ENCODE data around the gene KLHL8. TPM values are rescaled to one million over a fixed set of nuclear protein-coding genes. Genes with fewer than 3 reads are reported as not detected.
"Not testable (repeated sequence)": the region's sequence is repeated elsewhere in the genome, so short reads cannot be mapped to it uniquely, and the experiment has no call there.

KLHL8 gene
- total RNA-seq, 2 donors from 2014 or later: 10.6 to 11.8 TPM

DNA sequence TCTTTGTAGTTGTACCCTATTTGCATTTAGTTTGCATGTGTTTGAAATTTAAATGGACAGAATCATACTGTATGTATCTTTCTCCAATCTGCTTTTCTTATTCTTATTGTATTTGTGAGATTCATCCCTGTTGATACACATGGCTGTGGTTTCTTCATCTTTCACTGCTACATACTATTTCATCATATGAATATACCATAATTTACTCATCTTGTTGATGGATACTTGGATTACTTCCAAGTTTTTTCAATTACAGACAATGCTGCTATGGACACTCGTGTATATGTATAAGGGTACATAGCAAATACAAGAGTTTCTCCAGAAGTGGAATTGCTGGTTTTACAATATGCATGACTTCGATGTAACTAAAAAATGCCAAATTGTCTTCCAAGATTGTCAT is 11.8 kb upstream of the KLHL8 start:
- no peak for DNase-seq
- intact Hi-C loops (cut with DNase I): no loop called here
- no peak for ATAC-seq

DNA sequence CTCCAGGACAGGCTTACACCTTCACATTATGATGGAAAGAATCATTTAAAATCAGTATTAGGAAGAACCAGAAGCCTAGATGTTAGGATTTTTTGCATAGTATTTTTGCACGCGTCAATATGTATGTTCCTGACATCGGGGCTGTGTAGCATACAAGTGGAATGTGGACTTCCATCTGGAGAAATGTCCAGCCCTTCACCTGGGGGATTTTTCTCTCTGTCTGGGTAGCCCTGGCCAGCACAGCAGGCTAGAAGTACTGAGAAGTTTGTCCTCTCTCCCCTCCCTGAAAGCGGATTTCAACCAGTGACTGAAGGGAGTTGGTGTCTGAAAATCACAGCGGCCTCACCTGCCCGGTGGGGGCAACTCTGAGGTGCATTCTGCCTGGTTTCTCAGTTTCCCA is 10.4 kb upstream of the KLHL8 start:
- intact Hi-C loops (cut with DNase I): no loop called here

DNA sequence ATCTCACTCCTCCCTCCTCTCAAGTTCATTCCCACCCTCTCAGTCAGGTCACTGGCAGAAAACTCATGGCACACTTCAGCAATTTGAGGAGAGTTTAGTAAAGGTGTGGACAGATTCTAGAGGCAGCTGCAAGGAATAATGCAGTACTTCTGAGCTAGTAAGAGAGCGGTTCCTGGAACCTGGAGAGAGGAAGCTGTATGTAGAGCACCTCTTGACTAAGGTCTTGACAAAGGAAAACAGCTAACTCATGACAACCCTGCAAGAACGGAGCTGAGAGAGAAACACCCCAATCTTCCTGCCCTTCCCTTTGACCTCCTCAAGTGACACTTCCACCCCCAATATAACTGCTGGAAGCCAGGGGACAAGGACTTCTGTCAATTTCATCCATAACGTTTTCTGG is 9.6 kb upstream of the KLHL8 start:
- ATAC-seq (no peak), DNase-seq (no peak)
- intact Hi-C loops (cut with DNase I): no loop called here

More for the DNA sequence above, 10.4 kb upstream of the KLHL8 start:
- DNase-seq (no peak), ATAC-seq (no peak)

DNA sequence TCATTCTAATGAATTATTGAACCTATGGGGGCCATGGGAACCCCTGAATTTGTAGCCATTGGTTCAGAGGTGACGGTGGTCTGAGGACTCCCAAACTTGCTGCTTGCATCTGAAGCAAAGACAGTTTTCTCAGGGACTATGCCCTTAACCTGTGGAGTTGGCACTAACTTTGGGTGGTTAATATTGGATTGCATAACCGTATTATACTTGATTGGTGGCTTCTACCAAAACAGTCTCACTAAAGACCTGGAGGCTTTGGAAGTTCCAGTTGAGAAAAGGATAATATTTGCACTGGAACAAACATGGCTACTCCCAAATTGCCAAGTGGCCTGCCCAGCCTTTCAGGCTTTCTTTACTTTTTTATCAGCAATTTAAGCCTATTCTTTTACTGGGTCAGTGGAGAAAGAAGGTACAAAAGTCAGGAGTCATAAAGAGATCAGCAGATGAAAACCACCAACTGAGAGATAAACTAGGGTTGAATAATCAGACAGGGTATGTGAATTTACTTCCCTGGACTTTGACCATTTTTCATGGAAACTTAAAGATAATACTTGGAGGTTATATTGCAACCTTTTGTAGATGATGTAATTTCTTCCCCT is 7.9 kb upstream of the KLHL8 start:
- DNase-seq (no peak), ATAC-seq (no peak)
- intact Hi-C loops (cut with DNase I): no loop called here

DNA sequence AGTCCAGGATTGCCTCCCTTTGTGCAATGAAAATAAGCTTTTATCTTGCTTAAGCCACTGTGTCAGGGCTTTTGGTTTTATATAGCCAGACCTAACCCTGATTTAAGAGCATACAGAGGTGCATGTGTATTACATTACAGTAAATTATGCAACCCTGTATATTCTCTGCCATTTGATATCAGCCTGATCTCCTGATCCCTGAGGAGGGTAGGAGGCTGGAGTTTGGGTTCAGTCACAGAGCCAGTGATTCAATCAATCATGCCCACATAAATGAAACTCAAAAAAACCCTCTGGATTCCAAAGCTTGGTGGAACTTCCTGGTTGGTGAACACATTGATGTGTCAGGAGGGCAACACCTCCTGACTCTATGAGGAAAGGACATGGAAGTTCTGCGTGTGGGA is 7.3 kb upstream of the KLHL8 start:
- no peak for ATAC-seq
- DNase-seq: no peak
- intact Hi-C loops (cut with DNase I): no loop called here

DNA sequence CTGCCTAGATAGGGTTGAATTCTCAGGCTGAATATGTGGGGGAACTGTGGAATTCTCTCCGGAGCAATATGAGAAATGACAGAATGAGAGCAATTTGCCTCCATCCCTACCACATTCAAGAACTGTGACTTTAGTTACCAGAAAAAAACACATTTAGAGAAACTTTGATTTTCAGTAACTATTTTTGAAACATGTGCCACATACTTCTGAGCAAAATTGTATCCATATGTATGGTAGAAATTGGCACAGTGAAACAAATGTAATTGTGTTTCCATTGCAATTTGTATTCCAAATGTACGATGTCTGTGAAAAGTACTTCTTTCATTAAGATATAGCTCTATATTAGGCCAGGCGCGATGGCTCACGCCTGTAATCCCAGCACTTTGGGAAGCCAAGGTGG is 5.5 kb upstream of the KLHL8 start:
- ATAC-seq: no peak
- no peak for DNase-seq
- intact Hi-C loops (cut with DNase I): no loop called here

DNA sequence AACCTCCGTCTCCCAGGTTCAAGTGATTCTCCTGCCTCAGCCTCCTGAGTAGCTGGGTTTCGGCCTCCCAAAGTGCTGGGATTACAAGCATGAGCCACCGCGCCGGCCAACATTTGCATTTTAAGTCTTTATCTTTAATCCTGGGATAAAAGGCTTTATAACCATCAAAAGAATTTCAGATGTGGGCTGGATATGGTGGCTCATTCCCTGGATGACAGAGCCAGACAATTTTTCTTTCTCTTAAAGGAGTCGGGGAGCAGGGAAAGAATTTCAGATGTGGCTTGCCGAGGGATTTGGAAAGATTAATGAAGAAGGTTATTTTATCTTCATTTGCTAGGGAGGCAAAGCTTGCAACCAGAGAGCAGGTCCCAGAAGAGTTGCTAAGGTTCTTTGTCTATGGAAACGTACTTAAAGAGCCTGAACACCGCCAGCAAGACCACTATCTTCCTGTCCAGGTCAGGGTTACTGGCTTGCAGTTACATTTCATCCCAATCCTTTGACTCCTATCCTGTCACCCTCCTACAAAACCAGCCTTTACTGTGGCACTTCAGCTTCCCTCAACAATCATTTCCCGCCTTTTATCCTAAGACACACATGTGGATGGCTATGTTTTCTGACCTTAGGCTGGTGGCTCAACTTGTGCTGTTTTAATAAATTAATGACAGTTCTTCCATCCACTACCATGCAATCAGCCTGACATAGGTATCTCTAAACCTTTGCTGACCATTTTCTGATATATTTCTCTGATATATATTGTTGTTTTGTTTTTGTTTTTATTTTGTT is 3.9 kb upstream of the KLHL8 start:
- DNase-seq: no peak
- ATAC-seq: no peak
- intact Hi-C loops (cut with DNase I): no loop called here

DNA sequence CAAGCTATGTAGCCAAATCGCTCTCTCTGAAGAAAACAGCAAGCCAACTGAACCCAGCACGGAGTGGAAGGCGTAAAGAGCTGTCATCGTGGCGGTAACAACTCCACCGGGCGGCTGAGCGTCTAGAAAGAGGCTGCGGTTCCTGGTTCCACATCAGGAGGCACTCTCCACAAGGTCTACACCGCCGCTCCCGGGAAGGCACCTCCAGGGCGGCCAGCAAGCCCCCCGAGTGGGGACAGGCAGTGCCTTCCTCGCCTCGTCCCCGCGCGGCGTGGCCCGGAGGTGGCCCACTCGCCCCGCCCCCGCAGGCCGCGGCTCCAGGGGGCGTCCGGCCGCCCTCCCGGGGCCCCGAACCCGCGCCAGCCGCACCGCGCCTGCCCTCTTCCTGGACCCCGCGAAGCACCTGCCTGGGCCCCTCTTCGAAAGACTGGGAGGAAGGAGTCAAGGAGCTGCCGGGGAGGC is 755 bp downstream of the KLHL8 start:
- peak; percentile 58 for DNase-seq
- ATAC-seq: peak; percentile 32 to 45
- intact Hi-C loops (cut with DNase I): no loop called here

DNA sequence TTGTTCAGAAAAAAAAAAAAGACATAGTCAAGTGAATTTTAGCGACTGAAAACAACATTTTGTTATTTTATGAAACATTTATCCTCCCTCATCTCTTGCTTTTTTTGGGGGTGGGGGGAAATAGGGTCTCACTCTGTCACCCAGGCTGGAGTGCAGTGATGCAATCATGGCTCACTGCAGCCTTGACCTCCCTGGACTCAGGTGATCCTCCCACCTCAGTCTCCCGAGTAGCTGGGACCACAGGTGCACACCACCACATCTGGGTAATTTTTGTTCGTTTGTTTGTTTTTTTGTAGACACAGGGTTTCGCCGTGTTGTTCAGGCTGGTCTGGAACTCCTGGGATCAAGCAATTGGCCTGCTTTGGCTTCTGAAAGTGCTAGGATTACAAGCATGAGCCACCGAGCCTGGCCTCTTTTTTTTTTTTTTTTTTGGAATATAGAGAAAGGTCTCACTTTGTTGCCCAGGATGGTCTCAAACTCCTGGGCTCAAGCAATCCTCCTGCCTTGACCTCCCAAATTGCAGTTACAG is 3.1 kb downstream of the KLHL8 start:
- intact Hi-C loops (cut with DNase I); DNase-seq; ATAC-seq: not testable (repeated sequence)

DNA sequence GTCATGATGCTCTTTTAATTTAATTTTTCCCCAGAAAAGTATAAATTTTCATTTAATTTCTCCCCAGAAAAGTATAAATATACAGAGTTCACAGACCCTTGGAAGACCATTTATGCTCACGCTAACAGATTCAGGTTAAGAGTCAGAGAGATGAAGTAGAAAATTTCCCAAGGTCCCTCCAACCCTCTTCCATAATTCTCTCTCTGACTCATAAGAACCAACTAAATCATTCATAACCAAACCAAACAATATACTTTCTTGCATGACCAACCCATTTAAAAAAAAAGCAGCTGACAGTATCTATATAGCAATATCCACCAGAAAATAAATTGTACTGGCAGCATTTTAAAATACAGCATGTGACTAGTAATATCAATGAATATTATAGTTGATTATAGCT is 3.9 kb downstream of the KLHL8 start:
- DNase-seq (no peak), ATAC-seq (no peak)
- intact Hi-C loops (cut with DNase I): no loop called here

DNA sequence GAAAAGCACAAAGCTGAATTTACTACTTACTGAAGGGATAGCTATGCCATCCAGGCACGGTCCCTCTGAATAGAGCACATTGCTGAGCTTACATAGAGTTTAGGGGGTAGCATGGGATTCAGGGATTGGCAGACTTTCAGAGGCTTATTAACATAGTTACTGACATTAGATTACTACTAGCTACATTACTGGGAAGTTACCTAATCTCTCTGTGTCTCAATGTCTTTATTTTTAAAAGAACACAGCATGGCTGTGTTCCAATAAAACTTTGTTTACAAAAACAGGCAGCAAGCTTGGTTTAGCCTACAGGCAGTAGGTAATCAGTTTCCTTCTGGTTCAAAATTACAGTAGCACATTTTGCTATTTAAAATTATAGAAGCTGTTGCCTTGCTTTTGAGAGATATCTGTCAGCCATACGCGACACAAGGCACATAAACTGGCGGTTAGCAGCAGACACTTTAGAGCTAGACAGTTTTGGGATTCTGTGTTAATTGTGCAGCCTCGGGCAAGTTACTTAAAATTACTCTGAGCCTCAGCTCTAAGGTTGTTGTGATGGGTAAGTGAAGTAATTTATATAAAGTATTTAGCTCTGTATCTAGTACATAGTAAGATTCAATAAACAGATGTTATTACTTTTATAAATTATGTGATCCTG is 6.9 kb downstream of the KLHL8 start:
- no peak for DNase-seq
- no peak for ATAC-seq
- intact Hi-C loops (cut with DNase I): no loop called here

DNA sequence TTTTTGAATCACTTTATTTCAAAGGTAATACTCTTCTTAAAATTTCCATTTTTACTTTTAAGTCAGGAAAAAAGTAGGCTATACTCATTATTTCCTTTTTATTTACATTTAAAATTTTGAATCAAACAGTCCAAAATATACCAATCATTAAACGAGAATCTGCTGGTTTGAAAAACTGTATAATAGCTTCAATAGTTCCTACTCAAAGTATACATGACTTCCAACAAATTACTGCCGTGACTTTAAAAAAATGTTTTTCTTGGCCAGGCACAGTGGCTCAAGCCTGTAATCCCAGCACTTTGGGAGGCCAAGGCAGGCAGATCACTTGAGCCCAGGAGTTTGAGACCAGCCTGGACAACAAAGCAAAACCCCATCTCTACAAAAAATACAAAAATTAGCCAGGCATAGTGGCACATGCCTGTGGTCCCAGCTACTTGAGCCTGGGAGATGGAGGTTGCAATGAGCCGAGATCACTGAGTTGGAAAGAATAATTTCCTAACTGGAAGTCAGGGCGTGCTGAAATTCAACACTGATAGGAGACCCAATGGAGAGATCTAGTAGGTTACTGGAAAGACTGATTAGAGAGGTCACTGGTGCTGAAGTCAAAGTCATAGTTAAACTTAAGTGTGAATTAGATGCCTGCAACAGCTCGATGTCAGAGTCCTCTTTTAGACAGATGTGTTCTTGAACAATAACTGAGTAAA is 9.0 kb downstream of the KLHL8 start:
- DNase-seq: no peak
- intact Hi-C loops (cut with DNase I): no loop called here
- peak in 1 of 2 donors; percentile 21 for ATAC-seq

DNA sequence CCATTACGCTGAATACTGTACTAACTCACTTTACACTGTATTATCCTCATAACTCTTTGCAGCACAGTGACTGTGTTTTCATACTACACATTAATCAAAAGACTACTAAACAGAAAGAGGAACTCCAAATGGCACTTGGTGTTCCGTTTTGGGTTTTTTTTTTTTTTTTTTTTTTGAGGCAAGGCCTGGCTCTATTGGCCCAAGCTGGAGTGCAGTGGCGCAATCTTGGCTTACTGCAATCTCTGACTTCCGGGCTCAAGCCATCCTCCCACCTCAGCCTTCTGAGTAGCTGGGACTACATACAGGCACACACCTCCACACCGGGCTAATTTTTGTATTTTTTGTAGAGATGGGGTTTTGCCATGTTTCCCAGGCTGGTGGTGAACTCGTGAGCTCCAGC is 10.7 kb downstream of the KLHL8 start:
- DNase-seq: peak; percentile 71
- peak; percentile 61 to 73 for ATAC-seq
- intact Hi-C loops (cut with DNase I): no loop called here

DNA sequence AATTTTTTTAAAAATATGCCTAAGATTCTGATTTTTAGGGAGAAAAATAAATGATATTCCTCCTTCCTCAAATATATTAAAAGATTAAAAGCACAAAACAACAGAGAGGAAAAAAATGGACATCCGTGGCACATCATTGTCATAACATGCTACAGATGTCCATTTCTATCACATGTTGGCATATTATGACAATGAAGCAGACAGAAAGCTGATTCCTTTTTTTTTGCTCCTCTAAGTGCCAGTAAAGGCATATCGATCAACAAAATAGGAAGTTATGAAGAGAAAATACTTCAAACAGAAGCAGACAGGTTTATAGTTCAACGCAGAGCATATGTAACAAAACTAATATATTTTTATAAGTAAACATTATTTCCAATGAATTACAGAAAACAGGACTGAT is 11.2 kb downstream of the KLHL8 start:
- DNase-seq (no peak), ATAC-seq (no peak)
- intact Hi-C loops (cut with DNase I): no loop called here

DNA sequence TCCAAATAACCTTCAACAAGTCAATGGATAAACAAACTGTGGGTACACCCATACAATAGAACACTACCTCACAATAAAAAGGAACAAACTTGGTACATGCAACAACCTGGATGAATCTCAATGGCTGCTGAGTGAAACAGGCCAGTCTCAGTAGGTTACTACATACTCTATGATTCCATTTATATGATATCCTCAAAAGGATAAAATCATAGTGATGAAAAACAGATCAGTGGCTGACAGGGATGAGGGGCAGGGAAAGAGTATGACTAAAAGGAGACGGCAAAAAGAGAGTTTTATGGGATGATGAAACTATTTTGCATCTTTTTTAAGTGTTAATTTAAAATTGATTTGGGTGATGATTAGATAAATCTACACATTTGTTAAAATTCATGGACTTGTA is 15.9 kb downstream of the KLHL8 start:
- intact Hi-C loops (cut with DNase I): no loop called here
- ATAC-seq: no peak
- DNase-seq: no peak

DNA sequence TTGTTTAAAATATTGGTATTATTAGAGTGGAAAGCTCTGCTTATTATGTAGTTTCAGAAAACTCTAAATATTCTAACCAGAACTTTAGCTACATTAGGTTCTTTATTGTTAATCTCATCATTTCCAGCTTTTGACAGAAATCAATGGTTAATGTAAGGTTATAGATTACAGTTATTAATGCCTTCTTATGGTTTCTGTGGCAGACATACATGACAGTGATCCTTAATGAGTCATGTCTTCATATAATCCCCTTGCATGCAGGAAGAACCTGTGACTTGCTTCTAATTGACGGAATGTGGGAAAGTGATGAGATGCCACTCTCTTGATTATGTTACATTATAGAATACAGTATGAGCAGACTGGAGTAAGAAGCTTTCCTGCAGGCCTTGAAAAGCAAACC is 23.5 kb downstream of the KLHL8 start:
- ATAC-seq (no peak), DNase-seq (no peak)
- intact Hi-C loops (cut with DNase I): no loop called here

DNA sequence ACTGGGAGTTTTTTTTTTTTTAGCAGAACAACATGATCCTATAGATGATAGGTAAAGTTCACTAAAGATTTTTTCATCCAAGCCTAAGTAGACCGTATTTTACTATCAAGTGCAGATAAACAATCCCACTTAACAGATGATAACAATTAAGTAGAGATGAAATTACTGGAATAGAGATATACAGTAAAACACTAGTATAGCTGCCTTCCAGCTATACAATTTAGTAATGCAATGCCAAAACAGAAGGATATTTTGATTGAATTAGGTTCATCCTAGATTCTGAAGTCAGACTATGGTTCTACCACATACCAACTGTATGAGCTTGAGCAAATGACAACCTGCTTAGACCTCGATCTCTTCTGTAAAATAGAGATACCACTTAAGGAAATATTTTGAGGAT is 24.3 kb downstream of the KLHL8 start:
- intact Hi-C loops (cut with DNase I): no loop called here
- ATAC-seq: no peak
- DNase-seq: no peak

DNA sequence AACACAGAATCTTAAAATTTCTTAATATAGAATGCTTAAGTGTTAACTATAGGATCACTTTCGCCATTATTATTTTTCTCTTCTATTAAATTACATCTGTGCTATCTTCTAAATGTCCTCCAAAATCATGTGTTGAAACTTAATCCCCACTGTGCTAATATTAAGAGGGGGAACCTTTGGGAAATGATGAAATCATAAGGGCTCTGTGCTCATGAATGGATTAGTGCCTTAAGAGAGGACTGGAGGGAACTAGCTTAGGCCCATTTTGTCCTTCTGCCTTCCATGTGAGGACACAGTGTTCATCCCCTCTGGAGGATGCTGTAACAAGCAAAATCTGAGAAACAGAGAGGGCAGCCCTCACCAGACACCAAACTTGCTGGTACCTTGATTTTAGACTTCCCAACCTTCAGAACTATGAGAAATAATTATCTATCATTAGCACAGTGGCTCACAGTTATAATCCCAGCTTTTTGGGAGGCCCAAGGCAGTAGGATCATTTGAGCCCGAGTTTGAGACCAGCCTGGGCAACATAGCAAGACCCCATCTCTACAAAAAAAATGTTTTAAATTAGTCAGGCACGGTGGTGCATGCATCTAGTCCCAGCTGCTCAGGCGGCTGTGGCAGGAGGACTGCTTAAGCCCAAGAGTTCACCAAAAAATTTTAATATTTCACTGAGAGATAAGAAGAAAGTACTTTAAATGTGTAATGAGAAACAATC is 26.3 kb downstream of the KLHL8 start:
- DNase-seq (no peak), ATAC-seq (no peak)
- intact Hi-C loops (cut with DNase I): no loop called here

Data from left cardiac atrium (tissue), 4 donors.